ENCODE data around the gene DACT1. TPM values are rescaled to one million over a fixed set of nuclear protein-coding genes. Genes with fewer than 3 reads are reported as not detected.

The DACT1 gene
- total RNA-seq, 4 donors from 2014 or later: 2.3 to 6.4 (median 3.2) TPM

DNA sequence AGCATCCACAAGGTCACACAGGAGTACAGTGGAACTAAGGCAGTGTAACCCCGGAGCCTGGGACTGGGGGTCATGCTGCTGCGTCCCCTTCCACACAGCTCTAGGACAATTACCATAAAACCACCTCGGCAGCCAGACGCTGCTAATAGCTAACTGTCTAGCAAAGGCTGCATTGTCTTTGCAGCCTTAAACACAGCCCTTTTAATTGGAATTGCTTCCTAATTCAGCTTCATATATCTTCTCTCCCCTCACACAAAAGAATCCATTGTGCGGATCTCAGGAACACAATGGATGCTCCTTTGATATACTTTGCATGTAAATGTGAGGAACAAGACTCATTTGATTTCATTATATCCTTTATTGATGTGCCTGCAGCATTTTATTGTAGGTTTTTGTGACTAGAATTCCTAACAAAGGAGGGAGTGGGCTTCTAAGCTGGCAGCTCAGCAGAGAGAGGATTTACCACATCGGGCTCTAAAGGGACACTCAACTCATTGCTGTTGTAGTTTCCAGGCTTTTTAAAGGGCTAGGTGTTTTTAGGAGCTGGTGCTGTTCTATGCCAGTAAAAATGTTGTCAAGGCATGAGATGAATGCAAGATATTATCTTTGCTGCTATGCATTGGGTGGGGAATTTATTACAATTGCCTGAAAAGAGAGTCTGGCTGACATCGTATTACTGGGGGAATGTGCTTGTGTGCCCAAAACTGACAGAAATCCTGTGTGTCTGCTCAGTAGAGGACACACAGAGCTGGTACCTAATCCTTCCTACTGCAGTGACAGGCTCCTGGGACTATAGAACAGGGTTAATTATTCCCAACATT lies 30.4 kb upstream of the DACT1 start:
- TF ChIP-seq, protein P1, sequence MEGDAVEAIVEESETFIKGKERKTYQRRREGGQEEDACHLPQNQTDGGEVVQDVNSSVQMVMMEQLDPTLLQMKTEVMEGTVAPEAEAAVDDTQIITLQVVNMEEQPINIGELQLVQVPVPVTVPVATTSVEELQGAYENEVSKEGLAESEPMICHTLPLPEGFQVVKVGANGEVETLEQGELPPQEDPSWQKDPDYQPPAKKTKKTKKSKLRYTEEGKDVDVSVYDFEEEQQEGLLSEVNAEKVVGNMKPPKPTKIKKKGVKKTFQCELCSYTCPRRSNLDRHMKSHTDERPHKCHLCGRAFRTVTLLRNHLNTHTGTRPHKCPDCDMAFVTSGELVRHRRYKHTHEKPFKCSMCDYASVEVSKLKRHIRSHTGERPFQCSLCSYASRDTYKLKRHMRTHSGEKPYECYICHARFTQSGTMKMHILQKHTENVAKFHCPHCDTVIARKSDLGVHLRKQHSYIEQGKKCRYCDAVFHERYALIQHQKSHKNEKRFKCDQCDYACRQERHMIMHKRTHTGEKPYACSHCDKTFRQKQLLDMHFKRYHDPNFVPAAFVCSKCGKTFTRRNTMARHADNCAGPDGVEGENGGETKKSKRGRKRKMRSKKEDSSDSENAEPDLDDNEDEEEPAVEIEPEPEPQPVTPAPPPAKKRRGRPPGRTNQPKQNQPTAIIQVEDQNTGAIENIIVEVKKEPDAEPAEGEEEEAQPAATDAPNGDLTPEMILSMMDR (IDR thresholded peaks at IDR 0.05; ENCODE audit: low read depth): no peak

DNA sequence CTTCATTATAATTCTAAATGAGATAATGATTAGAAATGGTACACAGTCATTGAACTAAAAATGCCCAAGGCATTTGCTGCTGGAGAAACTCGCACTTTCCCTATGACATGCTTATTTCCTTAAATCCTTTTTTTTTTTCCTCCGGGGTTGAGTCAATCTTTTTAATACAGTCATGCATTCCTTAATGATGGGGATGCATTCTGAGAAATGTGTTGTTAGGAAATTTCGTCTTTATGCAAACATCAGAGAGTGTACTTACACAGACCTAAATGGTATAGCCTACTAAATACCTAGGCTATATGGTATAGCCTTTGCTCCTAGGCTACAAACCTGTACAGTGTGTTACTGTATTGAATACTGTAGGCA lies 29.8 kb upstream of the DACT1 start:
- TF ChIP-seq, protein P1 (IDR thresholded peaks at IDR 0.05; ENCODE audit: low read depth): no peak

DNA sequence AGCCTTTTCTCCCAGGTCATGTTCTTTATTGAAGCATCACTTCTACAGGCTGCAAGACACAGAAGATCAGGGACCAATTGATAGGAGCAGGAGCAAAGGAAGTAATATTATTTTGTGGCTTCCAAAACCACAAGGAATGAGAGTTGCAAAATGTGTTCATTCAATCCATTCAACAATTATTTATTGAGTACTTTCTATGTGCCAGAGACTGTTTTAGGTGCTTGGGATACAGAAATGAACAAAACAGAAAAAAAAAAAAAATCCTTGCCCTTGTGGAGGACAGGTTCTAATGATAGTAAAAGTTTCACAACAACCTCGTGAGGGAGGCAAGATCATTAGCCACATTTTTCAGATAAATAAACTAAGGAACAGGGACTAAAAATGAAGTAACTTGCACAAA lies 20.1 kb upstream of the DACT1 start:
- TF ChIP-seq, protein P1 (IDR thresholded peaks at IDR 0.05; ENCODE audit: low read depth): no peak

DNA sequence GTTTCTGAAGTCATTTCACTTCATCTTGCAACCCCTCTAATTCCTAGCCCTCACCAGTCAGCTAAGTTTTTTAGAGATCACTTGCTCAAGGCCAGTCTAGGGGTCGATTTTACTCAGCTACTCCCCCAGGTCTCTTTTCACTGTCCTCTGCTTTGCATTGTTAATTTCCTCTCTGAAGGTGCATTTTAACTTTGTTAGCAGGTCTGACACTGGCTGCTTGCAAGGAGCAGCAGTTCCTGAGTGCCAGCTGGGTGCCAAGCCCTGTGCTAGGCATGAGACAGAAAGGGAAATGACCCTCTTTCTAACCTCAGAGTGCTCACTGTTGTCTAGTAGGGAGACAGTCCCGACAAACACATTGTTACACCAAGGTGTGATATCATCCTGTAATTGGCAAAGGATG lies 17.8 kb upstream of the DACT1 start:
- TF ChIP-seq, protein P1 (IDR thresholded peaks at IDR 0.05; ENCODE audit: low read depth): no peak

DNA sequence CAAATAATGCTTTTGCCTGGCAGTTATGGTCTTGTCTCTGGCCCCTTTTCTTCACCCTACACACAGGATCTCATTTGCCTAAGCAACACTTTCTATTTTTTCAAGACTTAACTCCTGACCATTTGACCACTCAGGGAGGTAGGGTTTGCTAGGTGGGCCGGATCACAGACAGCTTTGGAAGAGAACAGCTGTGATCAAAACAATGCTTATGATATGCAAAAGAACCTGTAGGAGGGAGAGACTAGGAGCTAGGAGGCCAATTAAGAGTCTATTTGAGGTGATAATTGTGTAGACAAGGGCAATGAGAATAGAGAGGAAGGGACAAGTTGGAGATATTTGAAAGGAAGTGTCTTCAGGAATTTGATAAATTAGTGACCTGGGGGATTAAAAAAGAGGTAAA lies 12.3 kb upstream of the DACT1 start:
- TF ChIP-seq, protein P1 (IDR thresholded peaks at IDR 0.05; ENCODE audit: low read depth): no peak

DNA sequence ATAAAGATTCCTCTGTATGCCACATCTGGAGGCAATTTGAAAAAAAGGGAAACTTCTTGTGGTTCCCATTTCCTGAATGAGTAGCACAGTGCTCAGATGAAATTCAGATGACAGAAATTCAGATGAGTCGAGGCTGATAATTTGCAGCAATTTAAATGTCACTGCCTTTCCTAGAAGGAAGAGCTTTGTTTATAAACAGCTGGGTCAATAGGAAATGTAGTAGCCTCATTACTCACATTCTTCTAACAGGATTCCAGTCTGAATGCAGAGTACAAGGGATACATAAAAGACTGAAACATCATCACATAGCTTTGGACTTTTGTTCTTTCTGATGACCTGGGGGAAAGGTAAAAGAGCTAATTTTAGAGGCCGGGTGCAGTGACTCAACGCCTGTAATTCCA lies 11.3 kb upstream of the DACT1 start:
- TF ChIP-seq, protein P1 (IDR thresholded peaks at IDR 0.05; ENCODE audit: low read depth): no peak

DNA sequence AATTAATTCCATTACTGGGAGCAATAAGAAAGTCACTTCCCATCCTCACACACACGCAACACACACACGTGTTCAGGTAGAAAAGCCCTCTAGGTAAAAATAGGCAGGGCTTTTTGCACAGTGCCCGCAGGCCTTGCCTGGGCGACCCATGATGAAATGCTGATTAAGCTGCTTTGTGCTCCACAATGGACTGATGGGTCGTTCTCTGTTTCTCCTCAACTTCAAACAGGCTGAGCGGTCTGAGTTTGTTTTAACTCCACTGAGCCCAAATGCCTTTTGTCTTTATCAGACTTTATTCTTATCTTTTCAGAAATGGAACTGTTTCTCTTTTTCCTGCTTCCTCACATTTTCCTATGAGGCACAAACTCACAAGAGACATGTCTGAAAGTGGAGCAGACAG lies 9.4 kb upstream of the DACT1 start:
- TF ChIP-seq, protein P1 (IDR thresholded peaks at IDR 0.05; ENCODE audit: low read depth): no peak

All from subcutaneous adipose tissue (tissue), 4 donors.